H1 (cell line): Measurements from ENCODE around the gene MRPL1. TPM values are rescaled to one million over a fixed set of nuclear protein-coding genes. Genes with fewer than 3 reads are reported as not detected.
"Not testable (repeated sequence)": the region's sequence is repeated elsewhere in the genome, so short reads cannot be mapped to it uniquely, and the experiment has no call there.

ENCODE experiments used
- CTCF ChIA-PET: fragments of 300-600 bp; sonication (Branson Sonifier 250); formaldehyde crosslinking; loops from one replicate; lab custom pipeline; 2021; ENCODE audit not compliant: partially characterized antibody; lab: Charles Lee
- POLR2A ChIA-PET: fragments of 300-600 bp; sonication (Branson Sonifier 250); formaldehyde crosslinking; loops from one replicate; lab custom pipeline; 2021; ENCODE audit warnings: inconsistent platforms; ENCODE audit not compliant: partially characterized antibody; lab: Charles Lee
- DNase-seq, 2 experiments: peaks; one replicate each; pipeline versions ENCODE4 v3.0.0 to v3.0.0-alpha.2; 2010 to 2022; ENCODE audit warnings: low spot score in 2 of 2, low read depth in 1 of 2, mixed read lengths in 1 of 2
- FAIRE-seq: peaks from 2 replicates; lab custom pipeline; 2011; peaks lifted over from hg19 to GRCh38; lab: Jason Lieb, UNC
- H2AFZ ChIP-seq: 2 replicates; pipeline ENCODE4 v1.8.1; 2012; ENCODE audit warnings: low read length, inconsistent platforms
- H2AK5ac ChIP-seq: 2 replicates; pipeline ENCODE4 v1.6.1; 2013; ENCODE audit warnings: low read depth, low read length
- H2BK120ac ChIP-seq: replicated peaks from 2 replicates; pipeline ENCODE3; 2013; ENCODE audit warnings: low read depth, low read length, inconsistent platforms
- H2BK12ac ChIP-seq: 2 replicates; pipeline ENCODE4 v1.6.1; 2013; ENCODE audit warnings: low read depth, low read length
- H2BK15ac ChIP-seq: 2 replicates; pipeline ENCODE4 v1.6.1; 2013; ENCODE audit warnings: low read length
- H2BK20ac ChIP-seq: 2 replicates; pipeline ENCODE4 v1.6.1; 2013; ENCODE audit warnings: low read length
- H2BK5ac ChIP-seq: 2 replicates; pipeline ENCODE4 v1.6.1; 2013; ENCODE audit warnings: low read depth, low read length
- H3K14ac ChIP-seq: 2 replicates; pipeline ENCODE4 v1.6.1; 2013; ENCODE audit warnings: inconsistent platforms; ENCODE audit not compliant: insufficient read length
- H3K18ac ChIP-seq: 2 replicates; pipeline ENCODE4 v1.6.1; 2013; ENCODE audit warnings: low read length; ENCODE audit errors: extremely low read depth
- H3K23ac ChIP-seq: 2 replicates; pipeline ENCODE4 v1.6.1; 2013; ENCODE audit warnings: inconsistent platforms; ENCODE audit not compliant: insufficient read length
- H3K23me2 ChIP-seq: 2 replicates; pipeline ENCODE4 v1.6.1; 2013; ENCODE audit warnings: low read depth, low read length
- H3K27ac ChIP-seq: 2 replicates; pipeline ENCODE4 v1.6.1; 2011; ENCODE audit warnings: low read depth, low read length, inconsistent platforms
- H3K27me3 ChIP-seq, 4 experiments: replicated peaks in 1 of 4; 1 replicate in 1 of 4; 2 replicates in 3 of 4; pipeline versions ENCODE4 v1.6.1 to v1.8.1; 2011 to 2013; ENCODE audit warnings: low read length in 3 of 4, mild to moderate bottlenecking in 3 of 4, inconsistent platforms in 2 of 4, mixed read lengths in 2 of 4, moderate library complexity in 1 of 4; ENCODE audit not compliant: control insufficient read depth in 3 of 4, insufficient read depth in 3 of 4; ENCODE audit errors: extremely low read depth in 1 of 4
- H3K36me3 ChIP-seq, 4 experiments: 2 replicates each; pipeline versions ENCODE4 v1.6.1 to v1.8.1; 2011 to 2013; ENCODE audit warnings: mild to moderate bottlenecking in 4 of 4, low read length in 3 of 4, moderate library complexity in 2 of 4, control low read depth in 1 of 4, inconsistent platforms in 1 of 4; ENCODE audit not compliant: insufficient read depth in 4 of 4, control insufficient read depth in 2 of 4
- H3K4ac ChIP-seq: replicated peaks from 2 replicates; pipeline ENCODE3; 2013; ENCODE audit warnings: low read length, low read depth, mixed read lengths, inconsistent platforms; ENCODE audit not compliant: insufficient read length
- H3K4me1 ChIP-seq, 4 experiments: replicated peaks in 1 of 4; 1 replicate in 1 of 4; 2 replicates in 3 of 4; pipeline versions ENCODE4 v1.6.1 to v1.8.1; 2011 to 2013; ENCODE audit warnings: low read length in 3 of 4, inconsistent platforms in 2 of 4, mixed read lengths in 1 of 4; ENCODE audit not compliant: insufficient read depth in 4 of 4, control insufficient read depth in 3 of 4
- H3K4me2 ChIP-seq, 2 experiments: 2 replicates each; pipeline versions ENCODE4 v1.6.1 to v1.8.1; 2011 to 2013; ENCODE audit warnings: low read depth in 2 of 2, low read length in 2 of 2, control low read depth in 1 of 2, inconsistent platforms in 1 of 2, mild to moderate bottlenecking in 1 of 2; ENCODE audit not compliant: insufficient read depth in 1 of 2
- H3K4me3 ChIP-seq, 4 experiments: fragments of 200-600, 300-600 bp in 1 of 4; sonication (generic), shearing (Covaris generic), sonication (Bioruptor Twin) in 1 of 4; 2 replicates each; pipeline versions ENCODE4 v1.5.1 to v1.8.1; 2011 to 2016; ENCODE audit warnings: low read length in 4 of 4, low read depth in 3 of 4, control low read depth in 2 of 4, inconsistent platforms in 2 of 4, mild to moderate bottlenecking in 2 of 4, mixed read lengths in 1 of 4, moderate library complexity in 1 of 4; ENCODE audit not compliant: insufficient read depth in 2 of 4; ENCODE audit errors: extremely low read depth in 1 of 4
- H3K56ac ChIP-seq: replicated peaks from 2 replicates; pipeline ENCODE3; 2013; ENCODE audit warnings: low read depth, mild to moderate bottlenecking, mixed read lengths, low read length, inconsistent platforms; ENCODE audit not compliant: insufficient read length
- H3K79me1 ChIP-seq: 2 replicates; pipeline ENCODE4 v1.6.1; 2013; ENCODE audit warnings: low read depth, low read length, control low read depth
- H3K79me2 ChIP-seq, 2 experiments: 2 replicates each; pipeline versions ENCODE4 v1.6.1 to v1.8.1; 2012 to 2013; ENCODE audit warnings: low read length in 2 of 2, mild to moderate bottlenecking in 2 of 2, inconsistent platforms in 1 of 2; ENCODE audit not compliant: insufficient read depth in 2 of 2, control insufficient read depth in 1 of 2
- H3K9ac ChIP-seq, 4 experiments: replicated peaks in 1 of 4; 1 replicate in 1 of 4; 2 replicates in 3 of 4; pipeline versions ENCODE4 v1.6.1 to v1.8.1; 2011 to 2013; ENCODE audit warnings: low read depth in 3 of 4, low read length in 3 of 4, control low read depth in 2 of 4, mild to moderate bottlenecking in 2 of 4, moderate library complexity in 2 of 4, inconsistent platforms in 1 of 4; ENCODE audit errors: extremely low read depth in 1 of 4
- H3K9me3 ChIP-seq, 2 experiments: 2 replicates each; pipeline versions ENCODE4 v1.6.1 to v1.8.1; 2012 to 2013; ENCODE audit warnings: mild to moderate bottlenecking in 2 of 2, moderate library complexity in 2 of 2, control low read depth in 1 of 2, inconsistent platforms in 1 of 2, low read depth in 1 of 2, low read length in 1 of 2, mixed read lengths in 1 of 2; ENCODE audit not compliant: insufficient read depth in 2 of 2
- H4K20me1 ChIP-seq, 2 experiments: replicated peaks in 1 of 2; 2 replicates each; pipeline versions ENCODE3 to v1.8.1; 2011 to 2013; ENCODE audit warnings: inconsistent platforms in 2 of 2, low read length in 2 of 2, mild to moderate bottlenecking in 1 of 2; ENCODE audit not compliant: insufficient read depth in 2 of 2, control insufficient read depth in 1 of 2
- H4K5ac ChIP-seq: 2 replicates; pipeline ENCODE4 v1.6.1; 2013; ENCODE audit warnings: low read length, low read depth, mixed read lengths, inconsistent platforms; ENCODE audit not compliant: insufficient read length
- H4K8ac ChIP-seq: 2 replicates; pipeline ENCODE4 v1.8.0; 2013; ENCODE audit warnings: mild to moderate bottlenecking, moderate library complexity, low read length, inconsistent platforms; ENCODE audit not compliant: insufficient read depth; ENCODE audit errors: extremely low read depth
- H4K91ac ChIP-seq: replicated peaks from 2 replicates; pipeline ENCODE3; 2013; ENCODE audit warnings: low read length, mixed read lengths, inconsistent platforms; ENCODE audit not compliant: insufficient read length
- WGBS, 2 experiments: shearing (Covaris generic) in 1 of 2; methylation state at CpG; one replicate each; pipeline versions ENCODE4 v1.1.6 to v1.1.7; 2013 to 2015; ENCODE audit warnings: low lambda C conversion rate in 2 of 2, mixed read lengths in 2 of 2, inconsistent platforms in 1 of 2, low coverage in 1 of 2, missing lambda C conversion rate in 1 of 2; ENCODE audit not compliant: insufficient replicate concordance in 2 of 2, insufficient coverage in 1 of 2, insufficient read length in 1 of 2; ENCODE audit errors: extremely low coverage in 1 of 2, missing lambda C conversion rate in 1 of 2; 5-methylcytosine and 5-hydroxymethylcytosine counted together
- polyA plus RNA-seq, 7 experiments: library from polyadenylated mRNA; depleted of rRNA in 3 of 7; stranded (reverse) in 5 of 7; unstranded in 2 of 7; fragments of >200 nt in 5 of 7; fragments of 200-250 nt in 2 of 7; gene quantifications; 1 replicate in 5 of 7; 2 replicates in 1 of 7; 4 replicates in 1 of 7; pipeline versions ENCODE4 v1.2.1 to v1.2.3, GENCODE V29; 2011 to 2013; ENCODE audit warnings: missing spikeins in 2 of 7, mixed read lengths in 2 of 7
- total RNA-seq: library from RNA; stranded (reverse); fragmentation: NEBNext Ultra II Directional; extraction: Animal tissue kit (Norgen Biotek cat#: 25700); gene quantifications from 2 replicates; pipeline ENCODE4 v1.2.1, GENCODE V29; 2021

The MRPL1 gene
- total and polyA plus RNA-seq, 2 of the 8 experiments (the other 6 are each of a cell fraction or from before 2014, with no cell fraction given): 9.6 to 37.0 TPM

DNA sequence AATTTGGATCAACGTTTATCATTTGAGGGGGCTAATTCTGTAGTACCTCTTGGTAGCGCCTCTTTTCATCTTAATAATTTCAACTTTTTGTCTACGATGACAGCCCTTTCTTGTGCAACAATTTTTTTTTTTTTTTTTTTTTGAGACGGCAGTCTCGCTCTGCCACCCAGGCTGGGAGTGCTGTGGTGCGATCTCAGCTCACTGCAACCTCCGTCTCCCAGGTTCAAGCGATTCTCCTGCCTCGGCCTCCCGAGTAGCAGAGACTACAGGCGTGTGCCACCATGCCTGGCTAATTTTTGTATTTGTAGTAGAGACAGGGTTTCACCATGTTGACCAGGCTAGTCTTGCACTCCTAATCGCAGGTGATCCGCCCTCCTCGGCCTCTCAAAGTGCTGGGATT, 711 bp downstream of the MRPL1 start:
- H3K27me3 ChIP-seq, H4K20me1 ChIP-seq, H2BK20ac ChIP-seq, H4K91ac ChIP-seq, H3K4ac ChIP-seq, H2BK5ac ChIP-seq, H2BK12ac ChIP-seq, H4K8ac ChIP-seq, FAIRE-seq, H2BK120ac ChIP-seq, H3K79me1 ChIP-seq, H3K18ac ChIP-seq, H3K9me3 ChIP-seq, H3K4me1 ChIP-seq, H3K23me2 ChIP-seq, H2BK15ac ChIP-seq, DNase-seq, H2AK5ac ChIP-seq, H3K36me3 ChIP-seq, H3K23ac ChIP-seq, H3K14ac ChIP-seq: not testable (repeated sequence)
- Histone ChIP-seq H3K4me2 (peak overlapping the region; percentile 71 to 75), H3K79me2 (peaks cover 0 to 35% of the 10 kb centered on the region in 2 experiments; a peak in 3 of 4 replicates), H2AFZ (0 out of 2 replicates have a peak overlapping the region, but pooled peaks have one; percentile 91), H3K27ac (0 out of 2 replicates have a peak overlapping the region, but pooled peaks have one; percentile 94), H4K5ac (peak overlapping the region; percentile 82), H3K56ac (peak overlapping the region; percentile 42), H3K9ac (peak overlapping the region in 3 of 4 experiments; percentile 94 to 98 (median 96); a peak in 6 of 7 replicates), H3K4me3 (peak overlapping the region; percentile 81 to 97 (median 88))
- 41% methylated on average over 14 of the region's 14 CpGs; no CpG with 5 or more reads in 1 of the 2 experiments for WGBS, 2 experiments
- CTCF ChIA-PET: interaction anchor here (0.6 kb wide), 1 partner anchor 33 kb away, joined by 5 read pairs; no protein-coding TSS in a partner anchor
- POLR2A ChIA-PET: interaction anchor here (0.6 to 3.9 kb wide), 9 partner anchors 9 to 546 kb away, joined by 3 to 41 read pairs (median 4); partner anchors contain the start of gene FRAS1
